SK-N-SH (cell line): Measurements from ENCODE around the gene YAF2. TPM values are rescaled to one million over a fixed set of nuclear protein-coding genes. Genes with fewer than 3 reads are reported as not detected.

Experiments
- CTCF ChIA-PET: fragments of 300-600, 350-600 bp; formaldehyde crosslinking; extraction: SDS; loops from one replicate; lab custom pipeline; 2021; lab: Yijun Ruan, JAX
- POLR2A ChIA-PET: fragments of 350-600 bp; sonication (Branson Sonifier 250); formaldehyde crosslinking; extraction: SDS; loops from one replicate; lab custom pipeline; 2020; ENCODE audit warnings: antibody characterized with exemption, inconsistent platforms; lab: Yijun Ruan, JAX
- DNase-seq: peaks from one replicate; pipeline ENCODE4 v3.0.0; 2012
- H2AFZ ChIP-seq: fragments of 200-600 bp; sonication (generic); 2 replicates; pipeline ENCODE4 v1.8.1; 2016; ENCODE audit warnings: antibody characterized with exemption, mild to moderate bottlenecking, low read depth
- H3F3A ChIP-seq: fragments of 200-600 bp; sonication (generic); replicated peaks from 2 replicates; pipeline ENCODE3; 2016; ENCODE audit warnings: antibody characterized with exemption, mild to moderate bottlenecking; ENCODE audit not compliant: insufficient read depth
- H3K27ac ChIP-seq, 2 experiments: fragments of 200-500 bp in 1 of 2; fragments of 200-600 bp in 1 of 2; sonication (Bioruptor generic) in 1 of 2; sonication (generic), shearing (Covaris generic) in 1 of 2; 2 replicates each; pipeline versions ENCODE4 v1.5.1 to v1.6.1; 2014 to 2016; ENCODE audit warnings: low read depth in 2 of 2, inconsistent platforms in 1 of 2, low read length in 1 of 2, mild to moderate bottlenecking in 1 of 2, mixed read lengths in 1 of 2
- H3K27me3 ChIP-seq: fragments of 200-600 bp; sonication (generic), shearing (Covaris generic); 2 replicates; pipeline ENCODE4 v1.6.1; 2016; ENCODE audit warnings: mixed run types; ENCODE audit not compliant: insufficient read depth
- H3K36me3 ChIP-seq, 2 experiments: fragments of 200-500 bp in 1 of 2; fragments of 200-600 bp in 1 of 2; sonication (Bioruptor generic) in 1 of 2; sonication (generic) in 1 of 2; replicated peaks in 1 of 2; 2 replicates each; pipeline versions ENCODE3 to v1.5.1; 2014 to 2016; ENCODE audit warnings: low read length in 1 of 2, mild to moderate bottlenecking in 1 of 2; ENCODE audit not compliant: insufficient read depth in 2 of 2, control insufficient read depth in 1 of 2
- H3K4me1 ChIP-seq, 2 experiments: fragments of 200-500 bp in 1 of 2; fragments of 200-600 bp in 1 of 2; sonication (Bioruptor generic) in 1 of 2; sonication (generic), shearing (Covaris generic) in 1 of 2; 2 replicates each; pipeline versions ENCODE4 v1.5.1 to v1.6.1; 2014 to 2016; ENCODE audit warnings: low read depth in 1 of 2, low read length in 1 of 2, mixed run types in 1 of 2; ENCODE audit not compliant: insufficient read depth in 2 of 2, control insufficient read depth in 1 of 2
- H3K4me2 ChIP-seq: fragments of 200-600 bp; sonication (generic), shearing (Covaris generic); 2 replicates; pipeline ENCODE4 v1.6.1; 2017; ENCODE audit warnings: mixed run types
- H3K4me3 ChIP-seq, 2 experiments: fragments of 200-500 bp in 1 of 2; fragments of 200-600 bp in 1 of 2; sonication (Bioruptor generic) in 1 of 2; sonication (generic), shearing (Covaris generic) in 1 of 2; 2 replicates each; pipeline versions ENCODE4 v1.5.1 to v1.8.1; 2014 to 2016; ENCODE audit warnings: low read depth in 2 of 2, inconsistent platforms in 1 of 2, low read length in 1 of 2, mild to moderate bottlenecking in 1 of 2, mixed read lengths in 1 of 2, moderate library complexity in 1 of 2
- H3K79me2 ChIP-seq: fragments of 200-600 bp; sonication (generic); 2 replicates; pipeline ENCODE4 v1.8.1; 2017; ENCODE audit warnings: mild to moderate bottlenecking; ENCODE audit not compliant: insufficient read depth
- H3K9ac ChIP-seq: fragments of 200-600 bp; sonication (generic); 2 replicates; pipeline ENCODE4 v1.6.1; 2017; ENCODE audit warnings: mixed run types
- H3K9me2 ChIP-seq: fragments of 200-600 bp; sonication (generic); 2 replicates; pipeline ENCODE4 v1.6.1; 2017; ENCODE audit warnings: mixed run types
- H3K9me3 ChIP-seq: fragments of 200-600 bp; sonication (generic); 2 replicates; pipeline ENCODE4 v1.6.1; 2017; ENCODE audit warnings: mixed run types, mild to moderate bottlenecking, moderate library complexity
- H4K20me1 ChIP-seq: fragments of 200-600 bp; sonication (generic); 2 replicates; pipeline ENCODE4 v1.6.1; 2017; ENCODE audit warnings: mild to moderate bottlenecking, mixed run types; ENCODE audit not compliant: insufficient read depth
- CHD2 ChIP-seq: fragments of 150-350 bp; IDR thresholded peaks from 2 replicates; pipeline ENCODE4 v1.6.1; 2018; ENCODE audit warnings: low read length; ENCODE audit not compliant: partially characterized antibody
- GABPA ChIP-seq: IDR thresholded peaks from 2 replicates; pipeline ENCODE4 v1.4.0; 2012; ENCODE audit warnings: low read depth, mild to moderate bottlenecking
- GATA2 ChIP-seq: sonication (generic); formaldehyde crosslinking; IDR thresholded peaks from 2 replicates; pipeline ENCODE4 v1.5.0; 2020; ENCODE audit warnings: mild to moderate bottlenecking, missing genetic modification reagents
- JUND ChIP-seq: IDR thresholded peaks from 2 replicates; pipeline ENCODE4 v1.4.0; 2012
- MEF2A ChIP-seq: IDR thresholded peaks from 2 replicates; pipeline ENCODE4 v1.4.0; 2012; ENCODE audit warnings: low read depth, borderline replicate concordance
- NRF1 ChIP-seq: IDR thresholded peaks from 2 replicates; pipeline ENCODE4 v1.6.1; 2012; ENCODE audit warnings: low read depth, mild to moderate bottlenecking, low read length
- POLR2AphosphoS5 ChIP-seq: IDR thresholded peaks from 2 replicates; pipeline ENCODE4 v1.6.1; 2012; ENCODE audit warnings: low read depth, low read length
- RCOR1 ChIP-seq: fragments of 150-350 bp; IDR thresholded peaks from 2 replicates; pipeline ENCODE4 v1.6.1; 2017; ENCODE audit warnings: antibody characterized with exemption, low read length
- REST ChIP-seq: IDR thresholded peaks from 2 replicates; pipeline ENCODE4 v1.6.1; 2012; ENCODE audit warnings: mild to moderate bottlenecking, low read depth, low read length, moderate library complexity
- RXRA ChIP-seq: IDR thresholded peaks from 2 replicates; pipeline ENCODE4 v1.4.0; 2012; ENCODE audit warnings: low read depth, mild to moderate bottlenecking, borderline replicate concordance
- TAF1 ChIP-seq: IDR thresholded peaks from 2 replicates; pipeline ENCODE4 v1.6.1; 2012; ENCODE audit warnings: low read depth, mild to moderate bottlenecking, low read length, moderate library complexity, borderline replicate concordance
- TEAD4 ChIP-seq: IDR thresholded peaks from 2 replicates; pipeline ENCODE4 v1.4.0; 2012; ENCODE audit warnings: mild to moderate bottlenecking, borderline replicate concordance; ENCODE audit not compliant: insufficient read depth
- YY1 ChIP-seq: IDR thresholded peaks from 2 replicates; pipeline ENCODE4 v1.4.0; 2012; ENCODE audit warnings: low read depth, mild to moderate bottlenecking
- WGBS: methylation state at CpG from one replicate; pipeline ENCODE4 v1.1.6; 2017; ENCODE audit warnings: low lambda C conversion rate; 5-methylcytosine and 5-hydroxymethylcytosine counted together
- polyA plus RNA-seq, 3 experiments: library from polyadenylated mRNA; depleted of rRNA; stranded (reverse); fragments of >200 nt; gene quantifications; 2 replicates each; pipeline ENCODE4 v1.2.3, GENCODE V29; 2012
- TF ChIP-seq, protein P1 (sequence below): fragments of 150-350 bp; IDR thresholded peaks from 2 replicates; pipeline ENCODE4 v1.6.1; 2016; ENCODE audit warnings: mild to moderate bottlenecking, low read depth, low read length
- TF ChIP-seq, protein P2 (sequence below): IDR thresholded peaks from 2 replicates; pipeline ENCODE4 v1.4.0; 2012; ENCODE audit warnings: low read depth, borderline replicate concordance

The YAF2 gene
- polyA plus RNA-seq, 1 of the 3 experiments (the other 2 are of a cell fraction) = 5.3 TPM

GRCh38 chr12:42222724-42223123 is 15.3 kb downstream of the YAF2 start:
- H3K9me2 ChIP-seq = no peaks in the 10 kb centered on the region
- H3F3A ChIP-seq = peaks cover 4% of the 10 kb centered on the region
- no peak for DNase-seq
- peaks cover 0 to 6% of the 10 kb centered on the region in 2 experiments for H3K36me3 ChIP-seq
- no peaks in the 10 kb centered on the region for H4K20me1 ChIP-seq
- no peak overlapping the region for H3K27ac ChIP-seq
- TF ChIP-seq NRF1 = no peak
- TF ChIP-seq MEF2A = no peak
- no peak for TF ChIP-seq YY1
- no peak for TF ChIP-seq POLR2AphosphoS5
- TF ChIP-seq GATA2 = no peak
- no peak for TF ChIP-seq GABPA
- TF ChIP-seq TEAD4 = no peak
- no peak for TF ChIP-seq CHD2
- no peak for TF ChIP-seq JUND
- no peak for TF ChIP-seq RXRA
- no peak for TF ChIP-seq TAF1
- TF ChIP-seq, protein P1, sequence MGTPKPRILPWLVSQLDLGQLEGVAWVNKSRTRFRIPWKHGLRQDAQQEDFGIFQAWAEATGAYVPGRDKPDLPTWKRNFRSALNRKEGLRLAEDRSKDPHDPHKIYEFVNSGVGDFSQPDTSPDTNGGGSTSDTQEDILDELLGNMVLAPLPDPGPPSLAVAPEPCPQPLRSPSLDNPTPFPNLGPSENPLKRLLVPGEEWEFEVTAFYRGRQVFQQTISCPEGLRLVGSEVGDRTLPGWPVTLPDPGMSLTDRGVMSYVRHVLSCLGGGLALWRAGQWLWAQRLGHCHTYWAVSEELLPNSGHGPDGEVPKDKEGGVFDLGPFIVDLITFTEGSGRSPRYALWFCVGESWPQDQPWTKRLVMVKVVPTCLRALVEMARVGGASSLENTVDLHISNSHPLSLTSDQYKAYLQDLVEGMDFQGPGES = no peak
- no peak for TF ChIP-seq RCOR1
- TF ChIP-seq REST = no peak
- TF ChIP-seq, protein P2, sequence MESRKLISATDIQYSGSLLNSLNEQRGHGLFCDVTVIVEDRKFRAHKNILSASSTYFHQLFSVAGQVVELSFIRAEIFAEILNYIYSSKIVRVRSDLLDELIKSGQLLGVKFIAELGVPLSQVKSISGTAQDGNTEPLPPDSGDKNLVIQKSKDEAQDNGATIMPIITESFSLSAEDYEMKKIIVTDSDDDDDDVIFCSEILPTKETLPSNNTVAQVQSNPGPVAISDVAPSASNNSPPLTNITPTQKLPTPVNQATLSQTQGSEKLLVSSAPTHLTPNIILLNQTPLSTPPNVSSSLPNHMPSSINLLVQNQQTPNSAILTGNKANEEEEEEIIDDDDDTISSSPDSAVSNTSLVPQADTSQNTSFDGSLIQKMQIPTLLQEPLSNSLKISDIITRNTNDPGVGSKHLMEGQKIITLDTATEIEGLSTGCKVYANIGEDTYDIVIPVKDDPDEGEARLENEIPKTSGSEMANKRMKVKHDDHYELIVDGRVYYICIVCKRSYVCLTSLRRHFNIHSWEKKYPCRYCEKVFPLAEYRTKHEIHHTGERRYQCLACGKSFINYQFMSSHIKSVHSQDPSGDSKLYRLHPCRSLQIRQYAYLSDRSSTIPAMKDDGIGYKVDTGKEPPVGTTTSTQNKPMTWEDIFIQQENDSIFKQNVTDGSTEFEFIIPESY = no peak
- H2AFZ ChIP-seq = no peak overlapping the region
- H3K79me2 ChIP-seq = peaks cover 40% of the 10 kb centered on the region
- peaks cover 2 to 9% of the 10 kb centered on the region in 2 experiments; a peak in 3 of 4 replicates for H3K4me1 ChIP-seq
- no peaks in the 10 kb centered on the region for H3K27me3 ChIP-seq
- H3K9ac ChIP-seq = no peak overlapping the region
- H3K4me3 ChIP-seq = no peak overlapping the region
- no peak overlapping the region for H3K4me2 ChIP-seq
- WGBS = 100% methylated on average over 1 of the region's 1 CpG
- H3K9me3 ChIP-seq = no peaks in the 10 kb centered on the region
- CTCF ChIA-PET = no interaction called here
- POLR2A ChIA-PET = no interaction called here
